HG02798 (cell line): ENCODE data around the gene SLC22A13.
"Not testable (repeated sequence)": the region's sequence is repeated elsewhere in the genome, so short reads cannot be mapped to it uniquely, and the experiment has no call there.

Experiments
- ATAC-seq: cut with Tn5 transposase; IDR thresholded peaks from one replicate; pipeline ENCODE4 v1.9.1; 2021; ENCODE audit warnings: mild to moderate bottlenecking; ENCODE audit not compliant: unreplicated experiment, poor library complexity

Gene SLC22A13

GRCh38 chr3:38265604-38266307, at the start of gene SLC22A13:
Gene SLC22A13, plus strand, starts transcription at chr3:38265812. Its CDS starts 49 bp downstream, at chr3:38265861.
- ATAC-seq = no peak

- no peak for ATAC-seq
These were observed 45.9 kb upstream of the SLC22A13 start for GRCh38 chr3:38219609-38220197.

- no peak for ATAC-seq
These were observed 44.6 kb upstream of the SLC22A13 start for GRCh38 chr3:38221005-38221404.

- no peak for ATAC-seq
These were observed 43.5 kb upstream of the SLC22A13 start for GRCh38 chr3:38222032-38222634.

- ATAC-seq = no peak
These were observed 41.3 kb upstream of the SLC22A13 start for GRCh38 chr3:38224357-38224756.

- ATAC-seq = no peak
These were observed 39.3 kb upstream of the SLC22A13 start for GRCh38 chr3:38226273-38226672.

GRCh38 chr3:38227989-38228388, 37.6 kb upstream of the SLC22A13 start:
- ATAC-seq = no peak

GRCh38 chr3:38229036-38229435, 36.6 kb upstream of the SLC22A13 start:
- no peak for ATAC-seq

GRCh38 chr3:38232701-38233100, 32.9 kb upstream of the SLC22A13 start:
- ATAC-seq = no peak

GRCh38 chr3:38235466-38235865, 30.1 kb upstream of the SLC22A13 start:
- ATAC-seq = no peak

GRCh38 chr3:38238416-38239008, 27.1 kb upstream of the SLC22A13 start:
- no peak for ATAC-seq

GRCh38 chr3:38242812-38243211, 22.8 kb upstream of the SLC22A13 start:
- ATAC-seq = not testable (repeated sequence)

GRCh38 chr3:38245930-38246329, 19.7 kb upstream of the SLC22A13 start:
- ATAC-seq = no peak

GRCh38 chr3:38247366-38248035, 18.1 kb upstream of the SLC22A13 start:
- ATAC-seq = no peak

GRCh38 chr3:38250198-38250597, 15.4 kb upstream of the SLC22A13 start:
- no peak for ATAC-seq

- ATAC-seq = no peak
These were observed 14.4 kb upstream of the SLC22A13 start for GRCh38 chr3:38251197-38251596.

- no peak for ATAC-seq
These were observed 11.9 kb upstream of the SLC22A13 start for GRCh38 chr3:38253704-38254103.

GRCh38 chr3:38254872-38255271, 10.7 kb upstream of the SLC22A13 start:
- no peak for ATAC-seq

GRCh38 chr3:38255627-38256026, 10.0 kb upstream of the SLC22A13 start:
- ATAC-seq = no peak

- ATAC-seq = no peak
These were observed 8.0 kb upstream of the SLC22A13 start for GRCh38 chr3:38257583-38257982.

GRCh38 chr3:38260474-38260873, 5.1 kb upstream of the SLC22A13 start:
- ATAC-seq = no peak
